Measurements from ENCODE around the gene NKAIN2. TPM values are rescaled to one million over a fixed set of nuclear protein-coding genes. Genes with fewer than 3 reads are reported as not detected.

The NKAIN2 gene
- total RNA-seq, 2 donors from 2014 or later = 0.29 TPM; not detected in 1

DNA sequence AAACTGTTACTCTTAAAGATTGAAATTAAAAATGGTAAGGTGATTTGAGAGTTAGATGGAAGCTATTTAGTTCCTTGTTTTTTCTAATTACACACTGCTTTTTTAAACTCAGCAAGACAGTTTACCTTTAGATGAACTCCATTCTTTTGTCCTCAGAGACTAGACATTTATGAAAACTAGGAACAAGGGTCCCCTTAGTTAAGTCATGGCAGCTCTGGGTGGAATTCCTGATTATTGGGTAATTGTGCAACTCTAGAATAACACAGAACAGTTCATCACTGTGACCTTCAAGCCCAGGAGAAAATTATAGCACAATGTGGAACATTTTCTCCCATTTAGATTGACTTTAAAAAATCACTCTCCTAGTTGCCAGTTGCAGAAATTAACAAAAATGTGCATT lies 251.7 kb downstream of the NKAIN2 start:
- H3K4me3 ChIP-seq (ENCODE audit: low read length) = no peak overlapping the region
- no peaks in the 10 kb centered on the region for H3K36me3 ChIP-seq (ENCODE audit: control insufficient read depth, insufficient read depth, low read length)
- Mint-ChIP-seq H3K36me3 (ENCODE audit: low read depth) (no peaks in the 10 kb centered on the region), H3K4me1 (peaks cover 7% of the 10 kb centered on the region), H3K9me3 (no peaks in the 10 kb centered on the region), H3K27me3 (ENCODE audit: insufficient read depth) (peaks cover 2% of the 10 kb centered on the region), H3K27ac (no peak overlapping the region), H3K4me3 (no peak overlapping the region)
- no peak overlapping the region for H3K9ac ChIP-seq (ENCODE audit: extremely low read depth, low read length, poor library complexity, severe bottlenecking)
- TF ChIP-seq, protein P1, sequence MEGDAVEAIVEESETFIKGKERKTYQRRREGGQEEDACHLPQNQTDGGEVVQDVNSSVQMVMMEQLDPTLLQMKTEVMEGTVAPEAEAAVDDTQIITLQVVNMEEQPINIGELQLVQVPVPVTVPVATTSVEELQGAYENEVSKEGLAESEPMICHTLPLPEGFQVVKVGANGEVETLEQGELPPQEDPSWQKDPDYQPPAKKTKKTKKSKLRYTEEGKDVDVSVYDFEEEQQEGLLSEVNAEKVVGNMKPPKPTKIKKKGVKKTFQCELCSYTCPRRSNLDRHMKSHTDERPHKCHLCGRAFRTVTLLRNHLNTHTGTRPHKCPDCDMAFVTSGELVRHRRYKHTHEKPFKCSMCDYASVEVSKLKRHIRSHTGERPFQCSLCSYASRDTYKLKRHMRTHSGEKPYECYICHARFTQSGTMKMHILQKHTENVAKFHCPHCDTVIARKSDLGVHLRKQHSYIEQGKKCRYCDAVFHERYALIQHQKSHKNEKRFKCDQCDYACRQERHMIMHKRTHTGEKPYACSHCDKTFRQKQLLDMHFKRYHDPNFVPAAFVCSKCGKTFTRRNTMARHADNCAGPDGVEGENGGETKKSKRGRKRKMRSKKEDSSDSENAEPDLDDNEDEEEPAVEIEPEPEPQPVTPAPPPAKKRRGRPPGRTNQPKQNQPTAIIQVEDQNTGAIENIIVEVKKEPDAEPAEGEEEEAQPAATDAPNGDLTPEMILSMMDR (conservative IDR thresholded peaks at IDR 0.05) = no peak
- H3K9me3 ChIP-seq (ENCODE audit: control insufficient read depth, low read length) = no peaks in the 10 kb centered on the region
- no peak overlapping the region for H3K27ac ChIP-seq (ENCODE audit: low read depth, low read length)
- no peak for DNase-seq
- peaks cover 4% of the 10 kb centered on the region for H3K4me1 ChIP-seq (ENCODE audit: control insufficient read depth, insufficient read depth, low read length)
- H3K27me3 ChIP-seq (ENCODE audit: control insufficient read depth, insufficient read depth, low read length, poor library complexity, severe bottlenecking) = no peaks in the 10 kb centered on the region

DNA sequence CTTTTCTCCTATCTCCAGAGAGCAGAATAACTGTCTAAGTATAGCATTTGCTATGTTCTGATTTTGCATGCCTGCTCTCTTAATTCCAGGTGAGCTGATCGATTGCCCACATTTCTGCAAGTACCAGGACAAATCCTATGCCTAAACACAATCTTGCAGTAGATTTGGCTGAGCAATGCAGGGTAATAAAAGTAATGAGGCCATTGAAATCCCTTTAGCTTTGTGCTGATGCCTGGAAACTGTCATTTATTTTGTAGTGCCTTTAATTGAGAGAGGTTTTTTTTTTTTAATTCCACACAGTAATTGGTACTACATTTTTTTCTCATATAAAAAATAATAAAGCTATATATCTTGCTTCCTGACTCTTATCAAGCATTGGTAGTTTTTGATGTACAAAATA lies 252.3 kb downstream of the NKAIN2 start:
- Mint-ChIP-seq H3K27ac (no peak overlapping the region), H3K36me3 (ENCODE audit: low read depth) (no peaks in the 10 kb centered on the region), H3K4me3 (no peak overlapping the region), H3K27me3 (ENCODE audit: insufficient read depth) (peaks cover 2% of the 10 kb centered on the region), H3K9me3 (no peaks in the 10 kb centered on the region), H3K4me1 (peaks cover 7% of the 10 kb centered on the region)
- Histone ChIP-seq H3K36me3 (ENCODE audit: control insufficient read depth, insufficient read depth, low read length) (no peaks in the 10 kb centered on the region), H3K4me3 (ENCODE audit: low read length) (no peak overlapping the region), H3K27ac (ENCODE audit: low read depth, low read length) (no peak overlapping the region), H3K9me3 (ENCODE audit: control insufficient read depth, low read length) (no peaks in the 10 kb centered on the region), H3K4me1 (ENCODE audit: control insufficient read depth, insufficient read depth, low read length) (peaks cover 4% of the 10 kb centered on the region), H3K9ac (ENCODE audit: extremely low read depth, low read length, poor library complexity, severe bottlenecking) (no peak overlapping the region), H3K27me3 (ENCODE audit: control insufficient read depth, insufficient read depth, low read length, poor library complexity, severe bottlenecking) (no peaks in the 10 kb centered on the region)
- WGBS, 2 experiments (ENCODE audit: insufficient coverage in 1 of 2, insufficient read length in 1 of 2) = 86 to 100% methylated on average over 1 of the region's 1 CpG
- TF ChIP-seq, protein P1 (conservative IDR thresholded peaks at IDR 0.05) = no peak
- no peak for DNase-seq

DNA sequence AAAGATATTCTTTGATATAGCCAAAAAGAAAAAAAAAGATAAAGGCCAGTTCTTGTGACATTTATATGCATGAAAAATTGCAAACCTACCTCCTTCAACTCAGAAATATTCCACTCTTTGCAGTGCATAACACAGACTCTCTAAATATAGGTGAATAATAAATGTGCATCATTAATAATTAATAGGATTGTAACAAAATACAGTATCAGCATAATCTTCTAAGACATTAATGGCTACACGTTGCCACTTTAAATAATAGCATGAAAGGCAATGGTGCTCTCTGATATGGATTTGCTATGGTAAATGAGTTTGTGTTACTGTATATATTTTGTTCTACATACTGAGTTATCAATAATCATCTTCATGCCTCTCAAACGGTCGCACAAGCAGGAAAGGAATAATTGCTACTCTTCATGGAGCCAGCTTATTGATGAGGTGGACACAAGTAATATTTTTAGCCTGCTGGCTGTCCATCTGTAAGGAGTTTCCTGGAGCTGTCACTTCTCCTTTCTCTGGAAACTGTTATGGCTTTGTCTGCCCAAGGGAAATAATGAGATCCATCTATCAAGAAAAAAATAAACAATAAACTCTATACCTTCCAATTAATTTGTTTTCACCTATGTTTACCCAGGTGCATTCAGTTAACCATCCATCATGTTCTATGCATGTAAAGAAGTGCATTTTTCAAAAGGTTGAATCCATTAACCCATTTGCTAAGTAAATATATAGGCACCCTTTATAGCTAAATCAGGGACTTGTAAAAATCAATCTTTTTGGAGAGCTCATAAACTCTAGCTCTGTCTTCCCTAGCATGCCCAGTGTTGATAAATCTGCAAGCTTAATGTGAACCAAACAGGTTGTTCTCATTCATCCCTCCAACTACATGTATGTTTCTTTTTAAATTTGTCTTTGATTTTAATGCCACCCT lies 253.0 kb downstream of the NKAIN2 start:
- Mint-ChIP-seq H3K9me3 (no peaks in the 10 kb centered on the region), H3K4me3 (no peak overlapping the region), H3K27ac (no peak overlapping the region), H3K4me1 (peaks cover 7% of the 10 kb centered on the region), H3K36me3 (ENCODE audit: low read depth) (no peaks in the 10 kb centered on the region), H3K27me3 (ENCODE audit: insufficient read depth) (peaks cover 2% of the 10 kb centered on the region)
- no peak overlapping the region for H3K27ac ChIP-seq (ENCODE audit: low read depth, low read length)
- no peaks in the 10 kb centered on the region for H3K27me3 ChIP-seq (ENCODE audit: control insufficient read depth, insufficient read depth, low read length, poor library complexity, severe bottlenecking)
- peaks cover 4% of the 10 kb centered on the region for H3K4me1 ChIP-seq (ENCODE audit: control insufficient read depth, insufficient read depth, low read length)
- H3K36me3 ChIP-seq (ENCODE audit: control insufficient read depth, insufficient read depth, low read length) = no peaks in the 10 kb centered on the region
- TF ChIP-seq, protein P1 (conservative IDR thresholded peaks at IDR 0.05) = no peak
- no peak overlapping the region for H3K4me3 ChIP-seq (ENCODE audit: low read length)
- WGBS, 2 experiments (ENCODE audit: insufficient coverage in 1 of 2, insufficient read length in 1 of 2) = 94% methylated on average over 3 of the region's 3 CpGs; no CpG with 5 or more reads in 1 of the 2 experiments
- no peaks in the 10 kb centered on the region for H3K9me3 ChIP-seq (ENCODE audit: control insufficient read depth, low read length)
- H3K9ac ChIP-seq (ENCODE audit: extremely low read depth, low read length, poor library complexity, severe bottlenecking) = no peak overlapping the region
- DNase-seq = no peak
